Osteocyte (in vitro differentiated cells): Measurements from ENCODE around the gene PRKCQ. TPM values are rescaled to one million over a fixed set of nuclear protein-coding genes. Genes with fewer than 3 reads are reported as not detected.

Experiments
- DNase-seq: peaks from one replicate; pipeline ENCODE4 v3.0.0; 2021; ENCODE audit warnings: mixed read lengths; ENCODE audit not compliant: unreplicated experiment; ENCODE audit errors: extremely low spot score
- H3K27ac Mint-ChIP-seq: one replicate; pipeline ENCODE4 v1.8.0; 2021; ENCODE audit warnings: mild to moderate bottlenecking, mixed read lengths; ENCODE audit not compliant: unreplicated experiment
- H3K27me3 Mint-ChIP-seq: one replicate; pipeline ENCODE4 v1.8.0; 2021; ENCODE audit warnings: mixed read lengths; ENCODE audit not compliant: unreplicated experiment
- H3K36me3 Mint-ChIP-seq: one replicate; pipeline ENCODE4 v1.8.0; 2021; ENCODE audit warnings: mixed read lengths; ENCODE audit not compliant: unreplicated experiment
- H3K4me1 Mint-ChIP-seq: one replicate; pipeline ENCODE4 v1.8.0; 2021; ENCODE audit warnings: mixed read lengths; ENCODE audit not compliant: unreplicated experiment
- H3K4me3 Mint-ChIP-seq: one replicate; pipeline ENCODE4 v1.8.0; 2021; ENCODE audit warnings: mild to moderate bottlenecking, moderate library complexity, mixed read lengths; ENCODE audit not compliant: unreplicated experiment
- H3K9me3 Mint-ChIP-seq: one replicate; pipeline ENCODE4 v1.8.0; 2021; ENCODE audit warnings: mixed read lengths; ENCODE audit not compliant: unreplicated experiment
- total RNA-seq: library from RNA; stranded (reverse); gene quantifications from 2 replicates; pipeline ENCODE4 v1.2.1, GENCODE V29; 2021
- TF ChIP-seq, protein P1 (sequence below): fragments of 200-600 bp; sonication (generic); IDR thresholded peaks from 2 replicates; pipeline ENCODE4 v1.5.0; 2021; ENCODE audit warnings: antibody characterized with exemption, mild to moderate bottlenecking, moderate library complexity

PRKCQ gene
- total RNA-seq, 1 donor from 2014 or later = 0.11 TPM

DNA sequence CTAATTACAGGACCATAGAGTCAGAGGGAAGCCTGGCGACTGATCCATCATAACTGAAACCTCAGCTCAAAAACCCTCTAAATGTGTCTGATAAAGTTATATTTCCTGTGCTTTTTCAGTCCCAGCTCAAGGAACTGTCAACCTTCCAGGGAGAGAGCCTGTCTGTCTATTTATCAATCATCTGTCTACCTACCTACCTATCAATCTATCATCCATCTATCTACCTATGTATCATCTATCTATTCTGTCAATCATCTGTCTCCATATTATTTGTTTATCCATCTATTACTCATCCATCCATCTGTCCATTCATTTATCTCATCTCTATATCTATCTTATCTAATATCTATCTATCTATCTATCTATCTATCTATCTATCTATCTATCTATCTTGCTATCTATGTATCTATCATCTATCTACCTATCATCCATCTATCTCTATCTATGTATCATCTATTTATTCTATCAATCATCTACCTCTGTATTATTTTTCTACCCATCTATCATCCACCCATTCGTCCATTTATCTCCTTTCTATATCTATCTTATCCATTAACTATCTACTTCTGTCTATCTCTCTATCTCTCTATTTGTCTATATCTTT, 161.4 kb downstream of the PRKCQ start:
- TF ChIP-seq, protein P1, sequence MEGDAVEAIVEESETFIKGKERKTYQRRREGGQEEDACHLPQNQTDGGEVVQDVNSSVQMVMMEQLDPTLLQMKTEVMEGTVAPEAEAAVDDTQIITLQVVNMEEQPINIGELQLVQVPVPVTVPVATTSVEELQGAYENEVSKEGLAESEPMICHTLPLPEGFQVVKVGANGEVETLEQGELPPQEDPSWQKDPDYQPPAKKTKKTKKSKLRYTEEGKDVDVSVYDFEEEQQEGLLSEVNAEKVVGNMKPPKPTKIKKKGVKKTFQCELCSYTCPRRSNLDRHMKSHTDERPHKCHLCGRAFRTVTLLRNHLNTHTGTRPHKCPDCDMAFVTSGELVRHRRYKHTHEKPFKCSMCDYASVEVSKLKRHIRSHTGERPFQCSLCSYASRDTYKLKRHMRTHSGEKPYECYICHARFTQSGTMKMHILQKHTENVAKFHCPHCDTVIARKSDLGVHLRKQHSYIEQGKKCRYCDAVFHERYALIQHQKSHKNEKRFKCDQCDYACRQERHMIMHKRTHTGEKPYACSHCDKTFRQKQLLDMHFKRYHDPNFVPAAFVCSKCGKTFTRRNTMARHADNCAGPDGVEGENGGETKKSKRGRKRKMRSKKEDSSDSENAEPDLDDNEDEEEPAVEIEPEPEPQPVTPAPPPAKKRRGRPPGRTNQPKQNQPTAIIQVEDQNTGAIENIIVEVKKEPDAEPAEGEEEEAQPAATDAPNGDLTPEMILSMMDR = no peak
- no peak for DNase-seq
- H3K9me3 Mint-ChIP-seq = no peaks in the 10 kb centered on the region
- H3K4me3 Mint-ChIP-seq = no peak overlapping the region
- H3K27ac Mint-ChIP-seq = no peak overlapping the region
- H3K36me3 Mint-ChIP-seq = no peaks in the 10 kb centered on the region
- peaks cover 2% of the 10 kb centered on the region for H3K4me1 Mint-ChIP-seq
- peaks cover 24% of the 10 kb centered on the region for H3K27me3 Mint-ChIP-seq

DNA sequence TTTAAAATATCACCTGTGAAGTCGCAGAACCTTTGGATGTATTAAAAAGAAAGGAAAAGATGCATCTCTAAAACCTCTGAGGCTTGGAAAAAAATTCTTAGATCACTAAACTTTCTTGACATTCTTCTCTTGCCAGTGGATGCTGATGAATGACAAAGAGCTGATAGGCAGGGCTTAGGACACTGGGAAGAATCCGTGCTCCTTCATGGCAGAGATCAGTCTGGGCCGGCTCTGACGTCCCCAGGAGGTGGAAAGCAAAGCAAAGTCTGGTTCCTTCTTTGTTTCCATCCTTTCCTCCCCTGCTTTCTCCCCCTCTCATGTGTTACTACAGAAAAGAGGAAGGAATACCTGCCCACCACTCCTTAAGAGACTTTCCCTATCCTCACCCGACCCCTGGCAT, 161.9 kb downstream of the PRKCQ start:
- Mint-ChIP-seq H3K4me3 (no peak overlapping the region), H3K4me1 (peaks cover 2% of the 10 kb centered on the region), H3K27ac (no peak overlapping the region), H3K27me3 (peaks cover 24% of the 10 kb centered on the region), H3K36me3 (no peaks in the 10 kb centered on the region), H3K9me3 (no peaks in the 10 kb centered on the region)
- TF ChIP-seq, protein P1 = no peak
- DNase-seq = no peak

DNA sequence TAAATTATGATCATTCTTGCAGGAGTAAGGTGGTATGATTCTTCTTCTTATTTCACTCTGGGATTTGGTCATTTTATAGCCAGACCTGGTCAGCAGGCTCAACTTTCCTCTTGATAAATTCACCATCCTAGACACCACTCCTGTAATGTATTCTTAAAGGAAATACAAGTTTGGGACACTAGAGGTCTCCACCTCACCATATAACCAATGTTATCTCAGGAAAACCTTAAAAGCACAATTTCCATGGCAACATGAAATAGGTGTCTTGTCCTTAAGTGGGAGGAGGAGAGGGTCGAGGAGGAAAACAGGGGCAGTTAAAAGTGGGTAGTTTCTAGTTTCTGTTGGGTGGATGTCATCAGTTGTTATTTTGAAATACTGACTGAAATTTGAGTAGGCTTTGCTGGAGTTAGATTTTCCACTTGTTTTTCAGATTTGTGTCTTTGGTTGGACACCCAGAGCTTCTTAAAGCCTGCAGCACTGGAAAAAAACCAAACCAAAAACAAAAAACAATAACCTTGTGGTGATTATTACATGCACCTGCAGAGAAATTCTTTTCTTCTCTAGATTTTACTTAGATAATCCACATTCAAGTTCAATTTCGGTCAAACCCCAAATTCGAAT, 163.1 kb downstream of the PRKCQ start:
- Mint-ChIP-seq H3K4me1 (no peaks in the 10 kb centered on the region), H3K27me3 (peaks cover 27% of the 10 kb centered on the region), H3K27ac (no peak overlapping the region), H3K9me3 (no peaks in the 10 kb centered on the region), H3K4me3 (no peak overlapping the region), H3K36me3 (no peaks in the 10 kb centered on the region)
- no peak for DNase-seq
- TF ChIP-seq, protein P1 = peak; percentile 71

DNA sequence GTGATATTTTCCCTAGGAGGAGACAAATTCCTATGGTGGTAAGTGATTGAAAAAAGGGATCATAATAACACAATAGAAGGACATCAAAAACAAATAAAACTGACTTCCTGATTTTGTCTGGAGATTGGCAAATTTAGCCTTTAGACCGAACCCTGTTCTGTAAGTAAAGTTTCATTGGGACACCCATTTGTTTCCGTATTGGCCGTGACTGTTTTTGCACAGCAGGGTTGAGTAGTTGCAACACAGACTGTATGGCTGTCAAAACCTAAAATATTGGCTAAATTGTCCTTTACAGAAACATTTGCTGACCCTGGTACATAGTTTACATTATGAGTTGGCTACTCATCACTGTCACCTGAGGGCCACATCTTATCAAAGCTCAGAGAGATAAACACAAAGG, 168.6 kb downstream of the PRKCQ start:
- Mint-ChIP-seq H3K27me3 (peaks cover 33% of the 10 kb centered on the region), H3K36me3 (no peaks in the 10 kb centered on the region), H3K27ac (no peak overlapping the region), H3K4me3 (no peak overlapping the region), H3K9me3 (no peaks in the 10 kb centered on the region), H3K4me1 (peaks cover 13% of the 10 kb centered on the region)
- TF ChIP-seq, protein P1 = no peak
- no peak for DNase-seq

DNA sequence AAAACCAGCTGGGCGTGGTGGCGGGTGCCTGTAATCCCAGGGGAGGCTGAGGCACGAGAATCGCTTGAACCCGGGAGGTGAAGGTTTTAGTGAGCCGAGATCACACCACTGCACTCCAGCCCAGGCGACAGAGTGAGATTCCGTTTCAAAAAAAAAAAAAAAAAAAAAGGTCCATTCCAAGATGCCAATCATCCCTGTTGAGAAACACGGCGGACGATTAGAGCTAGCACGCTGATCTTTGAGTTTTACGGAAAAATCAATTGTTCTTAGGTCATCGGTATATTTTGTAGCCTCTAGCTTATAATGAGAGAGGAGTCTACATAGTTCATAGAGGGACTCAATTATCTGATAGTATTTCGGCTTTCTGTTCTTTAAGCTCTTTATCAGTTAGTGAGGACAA, 169.2 kb downstream of the PRKCQ start:
- Mint-ChIP-seq H3K4me3 (no peak overlapping the region), H3K9me3 (no peaks in the 10 kb centered on the region), H3K27me3 (peaks cover 30% of the 10 kb centered on the region), H3K27ac (no peak overlapping the region), H3K4me1 (peaks cover 13% of the 10 kb centered on the region), H3K36me3 (no peaks in the 10 kb centered on the region)
- no peak for DNase-seq
- TF ChIP-seq, protein P1 = no peak
